ENCODE measurements around the gene ANTXRL.
"Not testable (repeated sequence)": the region's sequence is repeated elsewhere in the genome, so short reads cannot be mapped to it uniquely, and the experiment has no call there.

ANTXRL gene

GRCh38 chr10:46247181-46247475 lies 39.7 kb upstream of the ANTXRL start:
- TF ChIP-seq, protein P1, sequence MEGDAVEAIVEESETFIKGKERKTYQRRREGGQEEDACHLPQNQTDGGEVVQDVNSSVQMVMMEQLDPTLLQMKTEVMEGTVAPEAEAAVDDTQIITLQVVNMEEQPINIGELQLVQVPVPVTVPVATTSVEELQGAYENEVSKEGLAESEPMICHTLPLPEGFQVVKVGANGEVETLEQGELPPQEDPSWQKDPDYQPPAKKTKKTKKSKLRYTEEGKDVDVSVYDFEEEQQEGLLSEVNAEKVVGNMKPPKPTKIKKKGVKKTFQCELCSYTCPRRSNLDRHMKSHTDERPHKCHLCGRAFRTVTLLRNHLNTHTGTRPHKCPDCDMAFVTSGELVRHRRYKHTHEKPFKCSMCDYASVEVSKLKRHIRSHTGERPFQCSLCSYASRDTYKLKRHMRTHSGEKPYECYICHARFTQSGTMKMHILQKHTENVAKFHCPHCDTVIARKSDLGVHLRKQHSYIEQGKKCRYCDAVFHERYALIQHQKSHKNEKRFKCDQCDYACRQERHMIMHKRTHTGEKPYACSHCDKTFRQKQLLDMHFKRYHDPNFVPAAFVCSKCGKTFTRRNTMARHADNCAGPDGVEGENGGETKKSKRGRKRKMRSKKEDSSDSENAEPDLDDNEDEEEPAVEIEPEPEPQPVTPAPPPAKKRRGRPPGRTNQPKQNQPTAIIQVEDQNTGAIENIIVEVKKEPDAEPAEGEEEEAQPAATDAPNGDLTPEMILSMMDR (IDR thresholded peaks at IDR 0.05; ENCODE audit: extremely low read depth, missing control alignments) = no peak
- DNase-seq (ENCODE audit: low spot score) = no peak

- TF ChIP-seq, protein P1 (IDR thresholded peaks at IDR 0.05; ENCODE audit: extremely low read depth, missing control alignments) = no peak
- DNase-seq (ENCODE audit: low spot score) = no peak
Observed at GRCh38 chr10:46247808-46248569, 38.8 kb upstream of the ANTXRL start.

DNA sequence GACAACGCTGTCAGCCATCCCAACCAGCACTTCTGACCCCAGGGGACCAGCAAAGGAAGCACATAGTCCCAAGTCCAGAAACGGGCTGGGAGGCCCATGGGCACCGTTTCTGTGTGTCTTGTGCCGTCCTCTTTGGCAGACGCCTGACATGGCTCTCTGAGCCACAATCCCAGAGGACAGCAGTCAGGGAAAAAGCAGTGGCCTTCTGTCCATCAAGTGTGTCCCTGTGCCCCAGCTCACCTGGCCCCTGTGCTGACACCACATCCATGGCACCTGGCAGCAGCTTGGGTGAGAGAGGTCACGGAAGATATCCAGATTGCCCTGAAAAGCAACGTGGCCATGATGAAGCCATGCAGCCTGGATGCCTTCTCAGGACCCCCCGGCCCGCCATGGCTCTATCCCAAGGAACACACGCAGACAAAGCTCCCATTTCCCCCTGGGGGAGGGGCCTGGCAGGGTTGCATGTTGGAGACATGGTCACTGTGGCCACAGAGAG lies 38.1 kb upstream of the ANTXRL start:
- TF ChIP-seq, protein P1 (IDR thresholded peaks at IDR 0.05; ENCODE audit: extremely low read depth, missing control alignments) = no peak
- no peak for DNase-seq (ENCODE audit: low spot score)

GRCh38 chr10:46249617-46250344 lies 37.0 kb upstream of the ANTXRL start:
- DNase-seq (ENCODE audit: low spot score) = not testable (repeated sequence)

DNA sequence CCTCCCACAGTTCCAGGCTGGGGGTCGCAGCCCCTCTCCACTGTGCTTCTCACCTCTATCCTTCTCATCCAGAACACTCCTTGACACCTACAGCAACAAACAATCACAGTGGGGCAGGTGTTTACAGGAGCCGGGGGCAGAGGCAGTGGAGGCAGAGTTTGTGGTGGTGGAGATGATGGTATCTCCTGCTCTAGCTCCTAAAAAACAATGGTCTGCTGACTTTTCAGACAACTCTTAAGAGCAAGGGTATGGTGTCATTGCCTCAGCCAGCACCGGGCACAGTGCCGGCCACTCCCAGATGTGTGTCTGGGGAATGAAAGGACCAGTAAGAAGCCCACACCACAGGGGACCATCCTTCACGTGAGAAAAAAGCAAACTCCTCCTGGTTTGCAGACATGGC lies 36.3 kb upstream of the ANTXRL start:
- no peak for DNase-seq (ENCODE audit: low spot score)
- TF ChIP-seq, protein P1 (IDR thresholded peaks at IDR 0.05; ENCODE audit: extremely low read depth, missing control alignments) = no peak

DNA sequence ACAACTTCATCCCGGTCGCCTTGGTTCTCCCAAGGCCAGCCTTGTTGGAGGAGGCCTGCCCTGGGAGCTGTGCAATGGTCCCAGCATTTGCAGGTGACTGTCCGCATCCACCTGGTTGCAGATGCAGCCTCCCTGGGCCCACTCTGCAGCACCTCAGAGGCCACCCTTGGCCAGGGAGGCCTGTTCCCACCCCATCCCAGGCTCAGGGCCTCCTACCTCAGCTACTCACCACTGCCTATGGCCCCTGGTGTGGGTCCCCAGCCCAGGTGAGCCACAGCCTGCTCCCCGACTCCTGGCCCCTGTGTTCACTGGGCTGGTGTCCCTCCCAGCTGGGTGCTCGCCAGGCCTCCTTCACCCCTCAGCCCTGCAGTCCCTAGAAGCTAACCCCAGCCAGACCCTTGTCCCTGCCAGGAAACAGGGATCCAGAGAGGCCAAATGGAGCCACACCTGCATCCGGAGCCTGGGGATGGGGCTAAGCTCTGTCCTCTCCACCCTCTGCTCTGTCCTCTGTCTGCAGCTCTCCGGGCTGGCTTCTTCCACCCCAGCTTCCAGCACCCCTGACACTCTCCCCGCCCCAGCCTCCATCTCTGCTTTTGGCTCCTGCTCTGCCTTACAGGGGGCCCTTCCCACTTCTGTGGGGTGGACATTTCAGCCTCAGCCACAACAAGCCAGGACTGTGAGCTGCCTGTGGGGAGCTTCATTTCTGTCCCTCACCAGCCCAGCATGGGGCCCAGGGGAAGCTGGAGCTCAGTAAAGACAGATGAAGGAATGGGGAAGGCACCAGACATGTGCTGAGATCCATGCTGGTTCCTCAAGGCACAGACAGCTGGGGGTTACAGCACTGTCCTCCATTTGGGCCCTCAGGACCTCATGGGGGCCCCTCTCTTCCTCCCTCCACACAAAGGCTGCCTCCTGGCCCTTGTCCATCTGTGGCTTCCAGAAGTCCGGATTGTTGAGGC lies 35.6 kb upstream of the ANTXRL start:
- TF ChIP-seq, protein P1 (IDR thresholded peaks at IDR 0.05; ENCODE audit: extremely low read depth, missing control alignments) = no peak
- DNase-seq (ENCODE audit: low spot score) = no peak

- TF ChIP-seq, protein P1 (IDR thresholded peaks at IDR 0.05; ENCODE audit: extremely low read depth, missing control alignments) = no peak
- no peak for DNase-seq (ENCODE audit: low spot score)
Observed at GRCh38 chr10:46251857-46252847, 34.6 kb upstream of the ANTXRL start.
